LNCAP (cell line): Measurements from ENCODE around the gene IVNS1ABP.

Source experiments
- TF ChIP-seq, protein P1 (sequence below): fragments of 450-650 bp; IDR thresholded peaks from 2 replicates; pipeline ENCODE4 v1.5.1; 2017; ENCODE audit warnings: mild to moderate bottlenecking

Gene IVNS1ABP

DNA sequence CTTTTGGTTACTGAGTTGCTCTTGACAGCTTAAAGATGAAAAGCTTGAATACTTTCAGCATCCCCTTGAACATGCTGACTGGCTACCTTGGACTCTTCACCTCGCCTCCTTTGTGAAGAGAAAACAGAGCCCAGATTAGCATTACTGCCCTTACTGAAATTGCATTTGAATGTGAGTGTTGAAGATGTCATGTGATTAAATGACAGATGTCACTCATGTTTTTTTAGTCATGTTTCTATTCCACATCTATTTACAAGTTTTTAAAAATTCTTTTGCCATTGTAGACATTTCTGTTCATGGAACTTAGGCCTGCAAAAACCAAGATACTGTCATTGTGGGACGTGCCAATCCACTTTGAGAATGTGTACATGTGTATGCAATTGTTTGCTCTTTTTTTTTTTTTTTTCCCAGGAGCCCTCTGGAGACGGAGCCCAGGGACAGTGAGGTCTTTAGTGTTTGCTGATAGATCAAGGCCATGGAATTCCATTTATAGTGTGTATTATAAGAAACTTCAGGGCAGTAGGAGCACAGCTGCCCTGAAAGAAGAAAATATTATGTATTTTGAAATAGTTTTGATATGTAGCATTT, 25.7 kb upstream of the IVNS1ABP start:
- TF ChIP-seq, protein P1, sequence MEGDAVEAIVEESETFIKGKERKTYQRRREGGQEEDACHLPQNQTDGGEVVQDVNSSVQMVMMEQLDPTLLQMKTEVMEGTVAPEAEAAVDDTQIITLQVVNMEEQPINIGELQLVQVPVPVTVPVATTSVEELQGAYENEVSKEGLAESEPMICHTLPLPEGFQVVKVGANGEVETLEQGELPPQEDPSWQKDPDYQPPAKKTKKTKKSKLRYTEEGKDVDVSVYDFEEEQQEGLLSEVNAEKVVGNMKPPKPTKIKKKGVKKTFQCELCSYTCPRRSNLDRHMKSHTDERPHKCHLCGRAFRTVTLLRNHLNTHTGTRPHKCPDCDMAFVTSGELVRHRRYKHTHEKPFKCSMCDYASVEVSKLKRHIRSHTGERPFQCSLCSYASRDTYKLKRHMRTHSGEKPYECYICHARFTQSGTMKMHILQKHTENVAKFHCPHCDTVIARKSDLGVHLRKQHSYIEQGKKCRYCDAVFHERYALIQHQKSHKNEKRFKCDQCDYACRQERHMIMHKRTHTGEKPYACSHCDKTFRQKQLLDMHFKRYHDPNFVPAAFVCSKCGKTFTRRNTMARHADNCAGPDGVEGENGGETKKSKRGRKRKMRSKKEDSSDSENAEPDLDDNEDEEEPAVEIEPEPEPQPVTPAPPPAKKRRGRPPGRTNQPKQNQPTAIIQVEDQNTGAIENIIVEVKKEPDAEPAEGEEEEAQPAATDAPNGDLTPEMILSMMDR = no peak

DNA sequence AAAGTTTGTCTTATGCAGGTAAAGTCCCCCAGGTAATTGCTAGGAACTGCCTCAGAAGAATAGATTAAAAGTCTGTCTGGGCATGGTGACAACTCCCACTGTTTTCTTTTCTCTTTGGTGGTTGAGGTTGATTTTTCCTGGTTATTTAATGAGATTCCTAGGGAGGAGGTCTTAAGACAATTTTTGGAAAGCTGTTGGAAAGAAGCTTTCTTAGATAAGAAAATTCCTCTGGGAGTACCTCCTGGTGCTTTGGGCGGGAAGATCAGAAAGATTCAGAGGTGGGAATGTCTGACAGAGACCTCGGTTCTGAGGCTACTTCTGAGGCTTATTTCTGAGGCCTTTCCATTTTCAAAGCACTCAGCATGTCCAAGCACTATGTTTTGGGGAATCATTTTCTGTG, 25.0 kb upstream of the IVNS1ABP start:
- TF ChIP-seq, protein P1 = no peak

DNA sequence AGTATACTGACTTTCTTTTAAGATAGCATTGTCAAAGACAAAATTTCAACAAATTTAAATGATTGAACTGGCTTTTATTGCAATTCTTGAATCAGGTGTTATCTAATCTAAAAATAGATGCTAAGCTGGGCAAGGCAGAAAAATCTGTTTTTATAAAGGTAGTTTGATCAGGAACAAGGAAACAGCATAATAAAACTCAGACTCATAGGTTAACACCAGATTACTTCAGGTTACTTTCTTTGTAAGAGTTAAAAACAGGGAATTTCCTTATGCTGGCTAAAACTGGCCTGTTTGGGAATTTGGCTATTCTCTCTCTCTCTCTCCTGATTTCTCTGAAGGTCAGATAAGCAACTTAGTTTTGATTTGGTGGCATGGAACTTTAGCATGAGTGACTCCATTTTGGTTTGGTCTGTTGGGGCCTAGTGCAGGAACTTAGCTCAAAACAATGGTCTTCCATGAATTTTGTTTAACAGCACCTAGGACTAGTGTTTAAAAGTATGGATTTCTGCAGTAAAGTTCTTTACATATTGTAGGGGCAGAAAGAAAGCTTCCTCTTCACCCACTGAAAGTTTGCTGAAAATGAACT, 24.2 kb upstream of the IVNS1ABP start:
- TF ChIP-seq, protein P1 = no peak

DNA sequence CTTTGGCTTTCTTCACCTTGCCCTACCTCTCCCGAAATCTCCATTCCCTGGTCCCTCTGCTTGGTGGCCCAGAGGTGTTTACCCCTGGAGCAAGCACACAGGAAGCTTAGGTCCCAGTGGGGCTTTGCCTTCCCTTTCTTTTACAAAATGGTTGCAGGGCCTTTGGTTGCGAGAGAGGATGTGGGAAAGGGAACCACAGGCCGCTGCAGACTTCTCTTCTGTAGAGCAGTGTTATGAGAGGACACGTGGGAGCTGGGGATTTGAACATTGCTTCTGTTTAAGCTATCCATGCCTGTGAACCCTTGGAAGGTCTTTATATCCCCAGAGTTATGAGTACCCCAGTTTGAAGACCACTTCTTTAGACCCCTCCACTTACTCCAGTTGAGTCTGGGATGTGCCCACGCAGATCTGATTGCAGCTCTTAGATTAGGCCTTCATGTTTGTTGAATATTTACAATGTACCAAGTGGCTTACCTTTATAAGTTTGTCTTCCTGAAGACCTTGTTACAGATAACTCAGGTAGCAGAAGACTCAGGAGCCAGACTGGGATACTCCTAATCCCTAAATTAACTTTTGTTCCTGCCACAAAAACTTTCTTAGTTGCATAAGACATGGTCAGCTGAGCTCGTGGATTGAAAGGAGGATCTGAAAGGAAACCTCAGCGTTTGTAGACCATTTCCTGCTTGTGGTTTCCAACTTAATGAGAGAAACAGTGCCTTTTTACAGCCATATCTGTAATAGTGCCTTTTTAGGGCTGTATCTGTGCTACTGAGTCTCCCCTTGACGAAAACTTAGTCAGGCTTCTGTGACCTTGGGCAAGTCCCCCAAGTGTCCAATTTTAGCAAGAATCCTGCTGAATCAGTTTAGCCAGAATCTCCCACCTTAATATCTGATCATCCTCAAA, 21.9 kb upstream of the IVNS1ABP start:
- TF ChIP-seq, protein P1 = no peak

DNA sequence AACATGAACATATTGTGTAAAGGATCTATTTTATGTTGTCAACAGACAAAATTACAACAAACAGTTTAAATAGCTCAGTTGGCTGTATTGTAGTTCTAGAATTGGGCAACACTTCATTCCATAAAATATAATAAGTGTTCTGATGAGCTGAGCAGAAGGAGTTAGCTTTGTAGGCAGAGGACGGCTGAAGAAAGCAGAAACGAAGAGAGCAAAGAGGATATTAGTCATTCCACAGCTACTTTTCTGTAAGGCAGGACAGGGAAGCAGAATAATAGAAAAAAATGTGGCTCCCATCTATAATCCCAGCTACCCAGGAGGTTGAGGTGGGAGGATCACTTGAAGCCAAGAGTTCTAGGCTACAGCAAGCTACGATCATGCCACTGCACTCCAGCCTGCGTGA, 20.2 kb upstream of the IVNS1ABP start:
- TF ChIP-seq, protein P1 = no peak

DNA sequence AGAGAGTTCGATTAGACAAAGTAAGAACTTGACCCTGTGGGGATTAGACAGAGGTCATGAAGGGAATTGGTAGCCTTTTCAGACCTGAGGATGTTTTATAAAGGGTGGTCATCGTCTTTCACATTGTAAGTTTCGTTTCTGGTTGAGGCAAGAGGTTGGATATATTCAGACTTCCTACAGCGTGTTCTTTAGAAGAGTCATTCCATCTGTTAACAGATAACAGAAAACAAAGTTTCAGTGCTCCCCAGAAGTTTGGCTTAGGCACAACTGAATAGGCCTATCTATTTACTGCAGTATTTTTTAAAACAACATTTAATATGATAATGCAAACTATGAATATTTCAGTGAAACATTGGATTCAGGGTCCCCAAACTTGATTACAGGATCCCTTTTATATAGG, 17.1 kb upstream of the IVNS1ABP start:
- TF ChIP-seq, protein P1 = no peak

DNA sequence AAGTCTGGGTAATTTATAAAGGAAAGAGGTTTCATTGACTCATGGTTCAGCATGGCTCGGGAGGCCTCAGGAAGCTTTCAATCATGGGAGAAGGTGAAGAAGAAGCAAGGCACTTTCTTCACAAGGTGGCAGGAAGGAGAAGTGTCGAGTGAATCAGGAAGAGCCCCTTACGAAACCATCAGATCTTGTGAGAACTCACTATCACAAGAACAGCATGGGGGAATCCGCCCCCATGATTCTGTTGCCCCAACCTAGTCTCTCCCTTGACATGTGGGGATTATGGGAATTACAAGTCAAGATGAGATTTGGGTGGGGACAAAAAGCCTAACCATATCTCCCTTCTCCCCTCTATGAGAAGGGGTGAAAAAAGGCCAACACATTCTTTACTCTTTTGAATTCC, 11.2 kb upstream of the IVNS1ABP start:
- TF ChIP-seq, protein P1 = no peak
